Suprapubic skin (tissue), 4 donors: ENCODE results near the gene ATRN. TPM values are rescaled to one million over a fixed set of nuclear protein-coding genes. Genes with fewer than 3 reads are reported as not detected.
A peak's percentile ranks its signal among the peaks of the same experiment; 100 is the strongest.

Experiments
- DNase-seq, 2 donors: peaks; one replicate each; pipeline ENCODE4 v3.0.0-alpha.2; 2019; ENCODE audit warnings: low spot score in 2 of 2
- H3K27ac ChIP-seq: fragments of 200-600 bp; sonication (generic); one replicate; pipeline ENCODE4 v1.5.1; 2019
- H3K27me3 ChIP-seq: fragments of 200-600 bp; sonication (generic); one replicate; pipeline ENCODE4 v1.5.1; 2019
- H3K36me3 ChIP-seq: fragments of 200-600 bp; sonication (generic); one replicate; pipeline ENCODE4 v1.5.1; 2019
- H3K4me1 ChIP-seq: fragments of 200-600 bp; sonication (generic); one replicate; pipeline ENCODE4 v1.5.1; 2019
- H3K4me3 ChIP-seq: fragments of 200-600 bp; sonication (generic); one replicate; pipeline ENCODE4 v1.5.1; 2019; ENCODE audit warnings: mild to moderate bottlenecking
- H3K9me3 ChIP-seq: fragments of 200-600 bp; sonication (generic); one replicate; pipeline ENCODE4 v1.5.1; 2019
- EP300 ChIP-seq: sonication (generic); formaldehyde crosslinking; IDR thresholded peaks from one replicate; pipeline ENCODE4 v1.6.1; 2017; ENCODE audit warnings: antibody characterized with exemption
- POLR2A ChIP-seq, 2 donors: fragments of 450-650 bp; IDR thresholded peaks; one replicate each; pipeline ENCODE4 v1.6.1; 2017; ENCODE audit warnings: antibody characterized with exemption in 2 of 2, mild to moderate bottlenecking in 2 of 2, moderate library complexity in 2 of 2
- POLR2AphosphoS5 ChIP-seq, 3 donors: sonication (generic); formaldehyde crosslinking; IDR thresholded peaks; one replicate each; pipeline ENCODE4 v1.6.1; 2017; ENCODE audit warnings: antibody characterized with exemption in 3 of 3
- WGBS: methylation state at CpG from one replicate; pipeline ENCODE4 v1.1.5; 2018; 5-methylcytosine and 5-hydroxymethylcytosine counted together
- total RNA-seq, 4 donors: library from RNA; depleted of rRNA; stranded (reverse); fragments of >200 nt; gene quantifications; one replicate each; pipeline ENCODE4 v1.1.0, GENCODE V29; 2016
- TF ChIP-seq, protein P1 (sequence below), 2 donors: fragments of 200-600 bp in 1 of 2; fragments of 450-650 bp in 1 of 2; sonication (generic) in 1 of 2; IDR thresholded peaks; one replicate each; pipeline ENCODE4 v1.5.1; 2016 to 2019; ENCODE audit warnings: antibody characterized with exemption in 2 of 2, mild to moderate bottlenecking in 1 of 2, moderate library complexity in 1 of 2

Gene ATRN
- total RNA-seq, 4 donors from 2014 or later: 23.3 to 39.1 (median 28.3) TPM

DNA sequence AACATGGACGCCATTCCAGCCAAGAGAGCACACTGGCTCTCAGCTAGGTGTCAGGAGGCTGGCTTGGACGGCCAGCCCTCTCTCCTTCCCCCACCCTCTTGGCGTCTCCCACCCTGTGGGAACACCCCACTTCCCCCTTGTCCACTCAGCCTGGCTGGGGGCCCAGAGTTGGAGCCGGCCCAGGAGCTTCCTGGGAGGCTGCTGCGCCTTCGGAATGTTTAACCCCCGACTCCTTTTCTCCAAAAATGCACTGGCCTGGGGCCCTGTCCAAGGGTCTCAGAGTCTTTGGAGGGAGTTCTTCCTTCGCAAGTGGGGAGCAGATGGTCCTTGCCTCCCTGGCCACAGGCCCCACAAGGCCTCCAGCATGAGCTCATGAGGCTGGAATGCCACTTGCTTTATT, 206.9 kb downstream of the ATRN start:
- Histone ChIP-seq H3K27ac (peak overlapping the region; percentile 85), H3K4me1 (peaks cover 43% of the 10 kb centered on the region), H3K4me3 (no peak overlapping the region), H3K36me3 (peaks cover 4% of the 10 kb centered on the region), H3K27me3 (peaks cover 62% of the 10 kb centered on the region), H3K9me3 (no peaks in the 10 kb centered on the region)
- DNase-seq: no peak
- WGBS: 67% methylated on average over 8 of the region's 8 CpGs
- TF ChIP-seq, protein P1, sequence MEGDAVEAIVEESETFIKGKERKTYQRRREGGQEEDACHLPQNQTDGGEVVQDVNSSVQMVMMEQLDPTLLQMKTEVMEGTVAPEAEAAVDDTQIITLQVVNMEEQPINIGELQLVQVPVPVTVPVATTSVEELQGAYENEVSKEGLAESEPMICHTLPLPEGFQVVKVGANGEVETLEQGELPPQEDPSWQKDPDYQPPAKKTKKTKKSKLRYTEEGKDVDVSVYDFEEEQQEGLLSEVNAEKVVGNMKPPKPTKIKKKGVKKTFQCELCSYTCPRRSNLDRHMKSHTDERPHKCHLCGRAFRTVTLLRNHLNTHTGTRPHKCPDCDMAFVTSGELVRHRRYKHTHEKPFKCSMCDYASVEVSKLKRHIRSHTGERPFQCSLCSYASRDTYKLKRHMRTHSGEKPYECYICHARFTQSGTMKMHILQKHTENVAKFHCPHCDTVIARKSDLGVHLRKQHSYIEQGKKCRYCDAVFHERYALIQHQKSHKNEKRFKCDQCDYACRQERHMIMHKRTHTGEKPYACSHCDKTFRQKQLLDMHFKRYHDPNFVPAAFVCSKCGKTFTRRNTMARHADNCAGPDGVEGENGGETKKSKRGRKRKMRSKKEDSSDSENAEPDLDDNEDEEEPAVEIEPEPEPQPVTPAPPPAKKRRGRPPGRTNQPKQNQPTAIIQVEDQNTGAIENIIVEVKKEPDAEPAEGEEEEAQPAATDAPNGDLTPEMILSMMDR (IDR thresholded peaks at IDR 0.05): no peak
- no peak for TF ChIP-seq POLR2AphosphoS5 (IDR thresholded peaks at IDR 0.05)
- no peak for TF ChIP-seq POLR2A (IDR thresholded peaks at IDR 0.05)
- TF ChIP-seq EP300: no peak

- peak overlapping the region; percentile 85 for H3K27ac ChIP-seq
Measured at GRCh38 chr20:3678198-3678597, 207.4 kb downstream of the ATRN start.

DNA sequence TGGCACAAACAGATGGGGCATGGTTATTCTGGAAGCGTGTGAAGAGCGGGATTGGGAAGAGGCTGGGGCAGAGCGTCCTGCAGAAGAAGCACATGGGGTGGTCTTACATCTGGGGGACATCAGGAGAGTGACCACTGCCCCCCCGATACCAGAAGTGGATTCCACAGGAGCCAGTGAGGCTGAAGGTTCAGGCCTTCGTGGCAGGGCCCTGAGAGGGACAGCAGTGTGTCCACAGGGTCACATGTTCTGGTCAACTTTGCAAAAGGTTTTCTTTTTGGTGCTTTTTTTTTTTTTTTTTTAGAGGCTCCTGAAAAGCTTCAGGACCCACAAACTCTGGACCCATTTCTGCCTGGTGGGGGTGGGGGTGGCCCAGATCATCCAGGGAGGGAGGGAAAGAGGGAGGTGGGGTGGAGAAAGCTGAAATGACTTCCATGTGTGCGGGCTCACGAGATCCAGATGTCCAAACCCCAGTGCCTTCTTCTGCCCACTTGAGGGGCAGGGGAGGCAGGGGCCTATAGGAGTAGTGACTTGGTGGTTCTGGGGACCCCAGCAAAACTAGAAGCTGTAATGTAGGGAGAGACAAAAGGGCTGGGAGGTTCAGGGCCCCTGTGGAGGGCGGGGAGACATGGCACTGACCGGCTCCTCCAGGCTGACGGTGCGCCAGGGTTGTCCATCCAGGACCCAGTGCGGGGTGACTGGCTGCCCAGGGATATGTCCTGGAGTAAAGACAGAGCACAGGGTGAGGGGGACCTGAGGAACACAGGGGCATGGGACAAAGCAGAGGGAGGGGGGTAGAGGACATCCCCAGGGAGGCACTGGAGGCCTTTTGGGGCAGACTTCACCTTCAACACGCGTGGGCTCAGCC, 208.3 kb downstream of the ATRN start:
- no peak for DNase-seq
- Histone ChIP-seq H3K4me3 (peak overlapping the region; percentile 54), H3K4me1 (peaks cover 42% of the 10 kb centered on the region), H3K9me3 (no peaks in the 10 kb centered on the region), H3K27ac (peak overlapping the region; percentile 85), H3K36me3 (no peaks in the 10 kb centered on the region), H3K27me3 (peaks cover 48% of the 10 kb centered on the region)
- TF ChIP-seq EP300: no peak
- WGBS: 76% methylated on average over 14 of the region's 14 CpGs

More at GRCh38 chr20:3678198-3678597, 207.4 kb downstream of the ATRN start:
- H3K9me3 ChIP-seq: no peaks in the 10 kb centered on the region
- WGBS: 29% methylated on average over 1 of the region's 2 CpGs
- H3K27me3 ChIP-seq: peaks cover 57% of the 10 kb centered on the region
- DNase-seq: no peak
- peaks cover 4% of the 10 kb centered on the region for H3K36me3 ChIP-seq
- H3K4me1 ChIP-seq: peaks cover 42% of the 10 kb centered on the region
- no peak overlapping the region for H3K4me3 ChIP-seq
- TF ChIP-seq, protein P1 (IDR thresholded peaks at IDR 0.05): no peak
- TF ChIP-seq EP300 (no peak), POLR2A (IDR thresholded peaks at IDR 0.05) (no peak), POLR2AphosphoS5 (IDR thresholded peaks at IDR 0.05) (no peak)

- Histone ChIP-seq H3K4me3 (peak overlapping the region; percentile 54), H3K9me3 (no peaks in the 10 kb centered on the region), H3K36me3 (no peaks in the 10 kb centered on the region), H3K27me3 (peaks cover 39% of the 10 kb centered on the region), H3K4me1 (peaks cover 42% of the 10 kb centered on the region), H3K27ac (peak overlapping the region; percentile 85)
- 42% methylated on average over 18 of the region's 18 CpGs for WGBS
- DNase-seq: peak in 1 of 2 donors; percentile 87
- TF ChIP-seq POLR2A (IDR thresholded peaks at IDR 0.05) (no peak), POLR2AphosphoS5 (IDR thresholded peaks at IDR 0.05) (no peak), EP300 (no peak)
- TF ChIP-seq, protein P1 (IDR thresholded peaks at IDR 0.05): no peak
Measured at GRCh38 chr20:3679749-3680700, 209.2 kb downstream of the ATRN start.

GRCh38 chr20:3680701-3681351, 210.0 kb downstream of the ATRN start:
- 64% methylated on average over 13 of the region's 15 CpGs for WGBS
- Histone ChIP-seq H3K9me3 (no peaks in the 10 kb centered on the region), H3K27me3 (peaks cover 31% of the 10 kb centered on the region), H3K36me3 (no peaks in the 10 kb centered on the region), H3K27ac (peak overlapping the region; percentile 85), H3K4me3 (peak overlapping the region; percentile 54), H3K4me1 (peaks cover 42% of the 10 kb centered on the region)
- no peak for DNase-seq
- TF ChIP-seq, protein P1 (IDR thresholded peaks at IDR 0.05): no peak
